ENCODE data around the gene GNB1L. TPM values are rescaled to one million over a fixed set of nuclear protein-coding genes. Genes with fewer than 3 reads are reported as not detected.

Gene GNB1L
- total RNA-seq, 1 donor = 5.2 TPM

DNA sequence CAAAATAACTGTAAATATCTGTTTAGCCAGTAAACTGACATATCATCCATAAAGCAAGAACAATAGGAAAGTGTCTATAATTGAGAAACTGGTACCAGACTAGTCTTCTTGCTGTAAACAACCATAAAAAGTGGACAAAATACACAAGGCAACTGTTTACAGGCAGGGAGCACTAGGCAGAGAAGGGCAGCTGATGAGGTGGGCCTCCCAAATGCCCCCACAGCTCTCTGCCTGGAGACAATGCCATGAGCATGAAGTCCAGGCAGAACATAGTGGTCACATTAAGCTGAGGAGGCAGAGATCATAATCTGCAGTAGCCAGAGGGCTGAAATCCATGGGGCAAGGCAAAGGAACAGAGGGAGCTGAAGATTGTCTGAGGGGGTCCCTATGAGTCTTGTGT, 63.4 kb downstream of the GNB1L start:
- H3K4me3 ChIP-seq (ENCODE audit: low read depth, low read length) = no peak overlapping the region
- TF ChIP-seq, protein P1, sequence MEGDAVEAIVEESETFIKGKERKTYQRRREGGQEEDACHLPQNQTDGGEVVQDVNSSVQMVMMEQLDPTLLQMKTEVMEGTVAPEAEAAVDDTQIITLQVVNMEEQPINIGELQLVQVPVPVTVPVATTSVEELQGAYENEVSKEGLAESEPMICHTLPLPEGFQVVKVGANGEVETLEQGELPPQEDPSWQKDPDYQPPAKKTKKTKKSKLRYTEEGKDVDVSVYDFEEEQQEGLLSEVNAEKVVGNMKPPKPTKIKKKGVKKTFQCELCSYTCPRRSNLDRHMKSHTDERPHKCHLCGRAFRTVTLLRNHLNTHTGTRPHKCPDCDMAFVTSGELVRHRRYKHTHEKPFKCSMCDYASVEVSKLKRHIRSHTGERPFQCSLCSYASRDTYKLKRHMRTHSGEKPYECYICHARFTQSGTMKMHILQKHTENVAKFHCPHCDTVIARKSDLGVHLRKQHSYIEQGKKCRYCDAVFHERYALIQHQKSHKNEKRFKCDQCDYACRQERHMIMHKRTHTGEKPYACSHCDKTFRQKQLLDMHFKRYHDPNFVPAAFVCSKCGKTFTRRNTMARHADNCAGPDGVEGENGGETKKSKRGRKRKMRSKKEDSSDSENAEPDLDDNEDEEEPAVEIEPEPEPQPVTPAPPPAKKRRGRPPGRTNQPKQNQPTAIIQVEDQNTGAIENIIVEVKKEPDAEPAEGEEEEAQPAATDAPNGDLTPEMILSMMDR (IDR thresholded peaks at IDR 0.05; ENCODE audit: insufficient read depth, low read length) = no peak
- no peak for DNase-seq (ENCODE audit: low read depth)

DNA sequence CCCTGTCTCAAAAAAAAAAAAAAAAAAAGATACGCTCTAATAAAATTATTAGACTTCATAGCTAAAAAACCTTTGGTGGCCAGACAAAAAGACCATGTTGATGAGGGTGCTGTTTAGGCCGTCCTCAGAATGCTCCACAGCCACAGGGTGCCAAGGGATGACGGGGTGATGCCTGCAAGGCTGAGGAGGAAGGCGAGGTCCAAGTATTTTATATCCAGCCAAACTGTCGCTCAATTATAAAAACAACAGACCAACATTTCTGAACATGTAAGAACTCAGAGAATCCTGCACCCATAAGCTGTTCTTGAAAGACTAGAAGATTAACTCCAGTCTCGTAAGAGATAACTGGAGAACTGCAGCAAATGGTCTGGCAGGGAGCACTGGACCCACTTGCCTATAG, 64.8 kb downstream of the GNB1L start:
- no peak overlapping the region for H3K4me3 ChIP-seq (ENCODE audit: low read depth, low read length)
- TF ChIP-seq, protein P1 (IDR thresholded peaks at IDR 0.05; ENCODE audit: insufficient read depth, low read length) = no peak
- DNase-seq (ENCODE audit: low read depth) = no peak

DNA sequence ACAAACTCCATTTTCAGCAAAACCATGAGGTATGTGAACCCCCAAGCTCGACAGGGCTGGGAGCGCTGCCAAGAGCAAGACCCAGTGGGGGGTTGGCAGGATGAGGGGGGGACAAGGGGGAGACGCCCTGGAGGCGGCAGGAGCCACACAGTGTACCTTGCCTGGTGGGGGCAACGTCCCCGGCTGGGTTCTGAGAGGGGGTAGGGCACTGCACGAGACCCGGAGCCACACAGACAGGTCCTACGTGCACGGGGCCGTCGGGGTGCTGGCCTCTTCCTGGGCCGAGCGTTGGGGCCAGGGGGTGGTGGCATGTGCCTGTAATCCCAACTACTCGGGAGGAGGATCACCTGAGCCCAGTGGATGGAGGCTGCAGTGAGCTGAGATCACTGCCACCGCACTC, 65.3 kb downstream of the GNB1L start:
- TF ChIP-seq, protein P1 (IDR thresholded peaks at IDR 0.05; ENCODE audit: insufficient read depth, low read length) = no peak
- H3K4me3 ChIP-seq (ENCODE audit: low read depth, low read length) = no peak overlapping the region
- DNase-seq (ENCODE audit: low read depth) = no peak

DNA sequence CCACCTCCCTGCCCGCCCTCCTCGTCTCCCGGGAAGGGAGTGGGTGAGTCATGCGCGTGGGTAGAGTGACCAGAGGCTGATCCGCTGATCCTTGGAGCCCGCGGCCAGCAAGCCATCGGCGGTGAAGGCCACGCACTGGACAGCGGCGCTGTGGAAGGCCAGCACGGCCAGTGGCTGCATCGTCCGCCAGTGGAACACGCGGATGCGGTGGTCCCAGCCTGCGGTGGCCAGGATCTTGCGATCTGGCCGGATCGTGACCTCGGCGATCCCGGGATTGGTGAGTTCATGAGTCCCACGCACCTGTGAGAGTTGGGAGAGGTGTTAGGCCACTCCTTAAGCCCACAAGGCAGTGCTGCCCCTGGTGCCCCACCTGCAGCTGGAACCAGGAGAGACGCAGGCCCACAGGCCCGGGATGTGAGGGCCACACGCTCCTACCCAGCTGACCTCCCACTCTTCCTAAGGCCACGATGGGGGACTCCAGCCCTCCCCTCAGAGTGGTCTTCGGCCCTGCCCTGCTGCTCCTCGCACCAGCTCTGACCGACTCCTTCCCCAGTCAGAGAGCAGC, 65.9 kb downstream of the GNB1L start:
- DNase-seq (ENCODE audit: low read depth) = no peak
- no peak overlapping the region for H3K4me3 ChIP-seq (ENCODE audit: low read depth, low read length)
- TF ChIP-seq, protein P1 (IDR thresholded peaks at IDR 0.05; ENCODE audit: insufficient read depth, low read length) = no peak

DNA sequence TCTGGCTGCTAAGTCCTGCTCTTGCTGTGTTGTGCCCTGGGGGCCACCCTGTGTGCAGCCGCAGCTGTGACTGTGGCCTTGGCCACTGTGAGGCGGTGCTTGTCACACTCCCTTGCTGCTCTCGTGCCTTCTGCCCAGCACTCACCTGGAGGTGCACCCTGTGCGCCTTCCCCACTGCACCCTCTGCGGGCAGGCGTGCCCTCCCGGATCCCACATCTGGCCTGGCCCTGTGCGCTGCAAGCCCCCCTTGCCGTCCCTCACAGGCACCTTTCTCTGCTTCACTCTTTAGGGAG, 66.9 kb downstream of the GNB1L start:
- TF ChIP-seq, protein P1 (IDR thresholded peaks at IDR 0.05; ENCODE audit: insufficient read depth, low read length) = no peak
- no peak for DNase-seq (ENCODE audit: low read depth)
- H3K4me3 ChIP-seq (ENCODE audit: low read depth, low read length) = no peak overlapping the region

DNA sequence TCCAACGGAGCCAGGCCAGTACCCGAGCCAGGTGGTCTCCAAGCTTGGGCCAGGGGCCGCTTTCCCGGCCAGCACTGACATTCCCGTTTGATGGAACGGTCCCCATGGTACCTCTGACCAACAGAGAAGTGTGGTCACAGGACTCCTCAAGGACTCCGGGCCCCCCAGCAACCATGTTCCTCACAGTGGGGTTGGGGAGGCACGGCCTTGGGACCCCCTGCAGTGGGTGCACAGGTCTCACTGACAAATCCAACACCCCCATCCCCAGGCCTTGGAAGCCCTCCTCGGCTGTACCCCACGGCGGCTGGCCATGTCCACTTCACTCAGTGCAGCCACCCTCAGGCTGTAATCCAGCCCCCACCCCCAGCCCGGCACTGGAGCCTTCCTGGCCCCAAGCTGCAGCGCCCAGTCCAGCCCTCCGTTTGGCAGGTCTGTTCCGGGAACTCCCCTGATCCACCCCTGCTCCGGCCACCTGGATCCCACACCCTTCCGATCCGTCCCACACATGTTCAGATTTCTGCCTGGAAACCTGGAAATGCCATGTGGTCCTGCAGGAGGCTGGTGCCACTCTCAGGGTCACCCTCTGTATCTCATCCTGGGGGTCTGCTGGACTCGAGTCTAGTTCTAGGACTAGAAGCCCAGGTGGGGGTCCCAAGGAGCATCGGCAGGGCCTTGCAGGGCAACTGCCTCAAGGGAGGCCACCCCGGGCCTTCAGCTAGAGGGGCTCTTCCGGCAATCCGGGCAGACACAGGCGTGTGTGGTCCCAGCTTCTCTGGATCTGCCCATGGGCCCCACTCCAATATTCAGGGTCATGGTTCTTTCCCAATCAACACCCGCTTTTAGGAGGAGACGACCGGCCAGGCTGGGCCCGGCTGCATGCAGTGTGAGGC, 67.5 kb downstream of the GNB1L start:
- TF ChIP-seq, protein P1 (IDR thresholded peaks at IDR 0.05; ENCODE audit: insufficient read depth, low read length) = no peak
- DNase-seq (ENCODE audit: low read depth) = no peak
- H3K4me3 ChIP-seq (ENCODE audit: low read depth, low read length) = no peak overlapping the region
